Measurements from ENCODE around the gene NCOA5. TPM values are rescaled to one million over a fixed set of nuclear protein-coding genes. Genes with fewer than 3 reads are reported as not detected.

NCOA5 gene
- total RNA-seq, 6 donors from 2014 or later = 17.1 to 48.2 (median 30.2) TPM

- DNase-seq (no peak), ATAC-seq (ENCODE audit: low FRiP score in 2 of 2) (no peak)
- Histone ChIP-seq H3K27me3 (no peaks in the 10 kb centered on the region), H3K36me3 (peaks cover 3 to 16% (median 6%) of the 10 kb centered on the region in 4 donors), H3K4me1 (peaks cover 55 to 71% (median 65%) of the 10 kb centered on the region in 4 donors), H3K9me3 (no peaks in the 10 kb centered on the region), H3K4me3 (no peak overlapping the region), H3K27ac (no peak overlapping the region)
- WGBS, 2 donors = 64 to 77% methylated on average over 6 of the region's 6 CpGs
- no peak for TF ChIP-seq POLR2AphosphoS5 (IDR thresholded peaks at IDR 0.05)
- no peak for TF ChIP-seq CTCF (IDR thresholded peaks at IDR 0.05)
- no peak for TF ChIP-seq POLR2A (IDR thresholded peaks at IDR 0.05)
- TF ChIP-seq EP300 (IDR thresholded peaks at IDR 0.05) = no peak
Measured at GRCh38 chr20:46083101-46083500, 6.7 kb downstream of the NCOA5 start.

- H3K4me3 ChIP-seq = no peak overlapping the region
- no peak overlapping the region for H3K27ac ChIP-seq
- ATAC-seq (ENCODE audit: low FRiP score in 2 of 2) (no peak), DNase-seq (no peak)
- WGBS, 2 donors = 90 to 92% methylated on average over 1 of the region's 1 CpG
- H3K36me3 ChIP-seq = peaks cover 5 to 32% (median 13%) of the 10 kb centered on the region in 4 donors
- H3K9me3 ChIP-seq = no peaks in the 10 kb centered on the region
- no peak for TF ChIP-seq CTCF (IDR thresholded peaks at IDR 0.05)
- no peak for TF ChIP-seq EP300 (IDR thresholded peaks at IDR 0.05)
- TF ChIP-seq POLR2AphosphoS5 (IDR thresholded peaks at IDR 0.05) = no peak
- TF ChIP-seq POLR2A (IDR thresholded peaks at IDR 0.05) = no peak
- H3K27me3 ChIP-seq = no peaks in the 10 kb centered on the region
- peaks cover 37 to 52% (median 45%) of the 10 kb centered on the region in 4 donors for H3K4me1 ChIP-seq
Measured at GRCh38 chr20:46081074-46081473, 8.7 kb downstream of the NCOA5 start.

GRCh38 chr20:46078954-46079353, 10.8 kb downstream of the NCOA5 start:
- no peaks in the 10 kb centered on the region for H3K9me3 ChIP-seq
- H3K4me1 ChIP-seq = peaks cover 16 to 31% (median 27%) of the 10 kb centered on the region in 4 donors
- TF ChIP-seq CTCF (IDR thresholded peaks at IDR 0.05) (no peak), POLR2AphosphoS5 (IDR thresholded peaks at IDR 0.05) (no peak), EP300 (IDR thresholded peaks at IDR 0.05) (no peak), POLR2A (IDR thresholded peaks at IDR 0.05) (no peak)
- H3K27me3 ChIP-seq = no peaks in the 10 kb centered on the region
- 76% methylated on average over 7 of the region's 7 CpGs for WGBS, 2 donors
- peaks cover 5 to 52% (median 21%) of the 10 kb centered on the region in 4 donors for H3K36me3 ChIP-seq
- no peak overlapping the region for H3K4me3 ChIP-seq
- no peak for ATAC-seq (ENCODE audit: low FRiP score in 2 of 2)
- DNase-seq = no peak
- H3K27ac ChIP-seq = no peak overlapping the region

GRCh38 chr20:46077642-46078305, 12.0 kb downstream of the NCOA5 start:
- DNase-seq (no peak), ATAC-seq (ENCODE audit: low FRiP score in 2 of 2) (no peak)
- WGBS, 2 donors = 91 to 94% methylated on average over 8 of the region's 8 CpGs
- H3K27ac ChIP-seq = no peak overlapping the region
- H3K9me3 ChIP-seq = no peaks in the 10 kb centered on the region
- H3K27me3 ChIP-seq = no peaks in the 10 kb centered on the region
- peaks cover 4 to 19% (median 16%) of the 10 kb centered on the region in 4 donors for H3K4me1 ChIP-seq
- peaks cover 5 to 62% (median 21%) of the 10 kb centered on the region in 4 donors for H3K36me3 ChIP-seq
- TF ChIP-seq CTCF (IDR thresholded peaks at IDR 0.05) (no peak), POLR2AphosphoS5 (IDR thresholded peaks at IDR 0.05) (no peak), EP300 (IDR thresholded peaks at IDR 0.05) (no peak), POLR2A (IDR thresholded peaks at IDR 0.05) (no peak)
- no peak overlapping the region for H3K4me3 ChIP-seq

GRCh38 chr20:46076806-46077205, 13.0 kb downstream of the NCOA5 start:
- DNase-seq (no peak), ATAC-seq (ENCODE audit: low FRiP score in 2 of 2) (no peak)
- Histone ChIP-seq H3K9me3 (no peaks in the 10 kb centered on the region), H3K4me3 (no peak overlapping the region), H3K36me3 (peaks cover 5 to 63% (median 21%) of the 10 kb centered on the region in 4 donors), H3K4me1 (peaks cover 0 to 12% (median 10%) of the 10 kb centered on the region in 4 donors), H3K27ac (no peak overlapping the region), H3K27me3 (no peaks in the 10 kb centered on the region)
- TF ChIP-seq CTCF (IDR thresholded peaks at IDR 0.05) (no peak), POLR2AphosphoS5 (IDR thresholded peaks at IDR 0.05) (no peak), POLR2A (IDR thresholded peaks at IDR 0.05) (no peak), EP300 (IDR thresholded peaks at IDR 0.05) (no peak)
- WGBS, 2 donors = 90 to 91% methylated on average over 7 of the region's 7 CpGs
